Neural progenitor cell (in vitro differentiated cells): Measurements from ENCODE around the gene SURF1.

Experiments
- EZH2 ChIP-seq: fragments of 200-600 bp; sonication (generic); IDR thresholded peaks from 2 replicates; pipeline ENCODE4 v1.6.1; 2017; ENCODE audit warnings: antibody characterized with exemption, mild to moderate bottlenecking, moderate library complexity
- TF ChIP-seq, protein P1 (sequence below): fragments of 200-600 bp; sonication (generic); IDR thresholded peaks from 2 replicates; pipeline ENCODE4 v1.5.1; 2017; ENCODE audit warnings: antibody characterized with exemption, mild to moderate bottlenecking

DNA sequence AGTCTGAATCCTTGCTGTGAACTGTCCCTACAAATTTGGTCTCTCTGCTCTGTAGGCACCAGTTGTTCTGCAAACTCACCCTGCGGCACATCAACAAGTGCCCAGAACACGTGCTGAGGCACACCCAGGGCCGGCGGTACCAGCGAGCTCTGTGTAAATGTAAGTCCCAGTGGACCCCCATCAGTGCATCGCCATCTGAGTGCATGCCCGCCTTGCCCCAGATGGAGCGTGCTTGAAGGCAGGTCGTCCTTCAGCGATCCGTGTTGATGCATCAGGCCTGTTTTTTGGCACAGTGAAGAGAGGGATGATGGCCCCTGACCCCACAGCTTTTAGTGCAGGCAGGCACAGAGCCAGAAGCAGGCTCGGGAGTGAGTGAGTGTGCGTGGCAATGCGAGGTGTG, 1.4 kb upstream of the SURF1 start:
- TF ChIP-seq, protein P1, sequence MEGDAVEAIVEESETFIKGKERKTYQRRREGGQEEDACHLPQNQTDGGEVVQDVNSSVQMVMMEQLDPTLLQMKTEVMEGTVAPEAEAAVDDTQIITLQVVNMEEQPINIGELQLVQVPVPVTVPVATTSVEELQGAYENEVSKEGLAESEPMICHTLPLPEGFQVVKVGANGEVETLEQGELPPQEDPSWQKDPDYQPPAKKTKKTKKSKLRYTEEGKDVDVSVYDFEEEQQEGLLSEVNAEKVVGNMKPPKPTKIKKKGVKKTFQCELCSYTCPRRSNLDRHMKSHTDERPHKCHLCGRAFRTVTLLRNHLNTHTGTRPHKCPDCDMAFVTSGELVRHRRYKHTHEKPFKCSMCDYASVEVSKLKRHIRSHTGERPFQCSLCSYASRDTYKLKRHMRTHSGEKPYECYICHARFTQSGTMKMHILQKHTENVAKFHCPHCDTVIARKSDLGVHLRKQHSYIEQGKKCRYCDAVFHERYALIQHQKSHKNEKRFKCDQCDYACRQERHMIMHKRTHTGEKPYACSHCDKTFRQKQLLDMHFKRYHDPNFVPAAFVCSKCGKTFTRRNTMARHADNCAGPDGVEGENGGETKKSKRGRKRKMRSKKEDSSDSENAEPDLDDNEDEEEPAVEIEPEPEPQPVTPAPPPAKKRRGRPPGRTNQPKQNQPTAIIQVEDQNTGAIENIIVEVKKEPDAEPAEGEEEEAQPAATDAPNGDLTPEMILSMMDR = no peak
- no peak for TF ChIP-seq EZH2
